ENCODE results near the gene SECTM1.

Gene SECTM1

GRCh38 chr17:82320140-82320840 lies 13.3 kb downstream of the SECTM1 start:
- no peak for DNase-seq (ENCODE audit: low spot score)
- no peak for TF ChIP-seq CTCF (IDR thresholded peaks at IDR 0.05; ENCODE audit: borderline replicate concordance, control extremely low read depth, extremely low read depth, insufficient read depth, missing control alignments)
- in situ Hi-C loops (cut with MboI; ENCODE audit: low sequenced_read_pairs, unreplicated experiment), result no loop called here

DNA sequence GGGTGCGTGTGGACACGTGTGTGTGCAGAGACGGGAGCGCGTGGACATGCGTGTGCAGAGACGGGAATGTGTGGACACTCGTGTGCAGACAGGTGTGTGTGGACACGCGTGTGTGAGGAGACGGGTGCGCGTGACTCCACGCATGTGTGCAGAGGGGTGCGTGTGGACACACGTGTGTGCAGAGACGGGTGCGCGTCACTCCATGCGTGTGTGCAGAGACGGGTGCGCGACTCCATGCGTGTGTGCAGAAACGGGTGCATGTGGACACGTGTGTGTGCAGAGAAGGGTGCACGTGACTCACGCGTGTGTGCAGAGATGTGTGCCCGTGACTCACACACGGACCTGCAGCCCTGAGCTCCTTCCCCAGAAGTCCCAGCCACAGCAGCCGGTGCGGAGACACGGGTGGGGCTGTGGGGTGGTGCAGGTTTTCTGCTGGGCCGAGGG lies 13.9 kb downstream of the SECTM1 start:
- in situ Hi-C loops (cut with MboI; ENCODE audit: low sequenced_read_pairs, unreplicated experiment), result no loop called here
- no peak for DNase-seq (ENCODE audit: low spot score)
- no peak for TF ChIP-seq CTCF (IDR thresholded peaks at IDR 0.05; ENCODE audit: borderline replicate concordance, control extremely low read depth, extremely low read depth, insufficient read depth, missing control alignments)

DNA sequence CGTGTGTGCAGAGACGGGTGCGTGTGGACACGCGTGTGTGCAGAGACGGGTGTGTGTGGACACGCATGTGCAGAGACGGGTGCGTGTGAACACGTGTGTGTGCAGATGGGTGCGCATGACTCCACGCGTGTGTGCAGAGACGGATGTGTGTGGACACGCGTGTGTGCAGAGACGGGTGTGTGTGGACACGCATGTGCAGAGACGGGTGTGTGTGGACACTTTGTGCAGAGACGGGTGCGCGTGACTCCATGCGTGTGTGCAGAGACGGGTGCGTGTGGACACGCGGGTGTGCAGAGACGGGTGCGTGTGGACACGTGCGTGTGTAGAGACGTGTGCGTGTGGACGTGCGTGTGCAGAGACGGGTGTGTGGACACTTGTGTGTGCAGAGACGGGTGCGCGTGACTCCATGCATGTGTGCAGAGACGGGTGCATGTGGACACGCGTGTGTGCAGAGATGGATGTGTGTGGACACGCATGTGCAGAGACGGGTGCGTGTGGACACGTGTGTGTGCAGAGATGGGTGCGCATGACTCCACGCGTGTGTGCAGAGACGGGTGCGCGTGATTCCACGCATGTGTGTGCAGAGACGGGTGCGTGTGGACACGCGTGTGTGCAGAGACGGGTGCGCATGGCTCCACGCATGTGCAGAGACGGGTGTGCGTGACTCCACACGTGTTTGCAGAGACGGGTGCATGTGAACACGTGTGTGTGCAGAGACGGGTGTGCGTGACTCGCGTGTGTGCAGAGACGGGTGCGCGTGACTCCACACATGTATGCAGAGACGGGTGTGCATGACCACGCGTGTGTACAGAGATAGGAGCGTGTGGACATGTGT lies 14.6 kb downstream of the SECTM1 start:
- DNase-seq (ENCODE audit: low spot score), result no peak
- in situ Hi-C loops (cut with MboI; ENCODE audit: low sequenced_read_pairs, unreplicated experiment), result no loop called here
- TF ChIP-seq CTCF (IDR thresholded peaks at IDR 0.05; ENCODE audit: borderline replicate concordance, control extremely low read depth, extremely low read depth, insufficient read depth, missing control alignments), result no peak

GRCh38 chr17:82318169-82318498 lies 15.4 kb downstream of the SECTM1 start:
- in situ Hi-C loops (cut with MboI; ENCODE audit: low sequenced_read_pairs, unreplicated experiment), result no loop called here
- TF ChIP-seq CTCF (IDR thresholded peaks at IDR 0.05; ENCODE audit: borderline replicate concordance, control extremely low read depth, extremely low read depth, insufficient read depth, missing control alignments), result no peak
- no peak for DNase-seq (ENCODE audit: low spot score)

- DNase-seq (ENCODE audit: low spot score), result no peak
Observed at GRCh38 chr17:82317394-82318168, 16.0 kb downstream of the SECTM1 start, which contains the start of gene CD7. TSS of gene CD7 (minus strand) at chr17:82317608. CDS start at chr17:82317495, 113 bp downstream.

More at GRCh38 chr17:82317394-82318168, 16.0 kb downstream of the SECTM1 start, which contains the start of gene CD7:
- in situ Hi-C loops (cut with MboI; ENCODE audit: low sequenced_read_pairs, unreplicated experiment), result no loop called here
- TF ChIP-seq CTCF (IDR thresholded peaks at IDR 0.05; ENCODE audit: borderline replicate concordance, control extremely low read depth, extremely low read depth, insufficient read depth, missing control alignments), result no peak
